HG03196 (cell line): ENCODE measurements around the gene SPAG7.
A peak's percentile ranks its signal among the peaks of the same experiment; 100 is the strongest.

Experiments
- ATAC-seq: cut with Tn5 transposase; IDR thresholded peaks from one replicate; pipeline ENCODE4 v1.9.1; 2021; ENCODE audit not compliant: unreplicated experiment

The SPAG7 gene

DNA sequence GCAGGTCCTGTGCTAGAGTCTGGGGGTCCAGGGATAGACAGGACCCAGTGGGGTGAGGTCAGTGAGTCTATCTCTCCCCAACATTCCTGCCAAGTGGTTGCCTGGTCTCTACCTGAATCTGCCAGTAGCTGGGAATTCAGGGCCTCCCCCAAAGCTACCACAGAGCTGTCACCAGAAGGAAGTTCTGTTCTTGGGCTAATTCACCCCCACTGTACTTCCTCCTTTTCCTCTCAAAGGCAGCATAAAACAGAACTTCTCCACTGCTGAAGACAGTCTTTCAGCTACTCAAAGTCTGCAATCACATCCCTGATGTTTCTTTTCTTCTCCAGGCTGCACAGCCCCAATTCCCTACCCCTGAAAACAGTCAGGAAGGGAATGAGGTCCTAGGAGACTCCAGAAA lies 11.1 kb upstream of the SPAG7 start:
- no peak for ATAC-seq

DNA sequence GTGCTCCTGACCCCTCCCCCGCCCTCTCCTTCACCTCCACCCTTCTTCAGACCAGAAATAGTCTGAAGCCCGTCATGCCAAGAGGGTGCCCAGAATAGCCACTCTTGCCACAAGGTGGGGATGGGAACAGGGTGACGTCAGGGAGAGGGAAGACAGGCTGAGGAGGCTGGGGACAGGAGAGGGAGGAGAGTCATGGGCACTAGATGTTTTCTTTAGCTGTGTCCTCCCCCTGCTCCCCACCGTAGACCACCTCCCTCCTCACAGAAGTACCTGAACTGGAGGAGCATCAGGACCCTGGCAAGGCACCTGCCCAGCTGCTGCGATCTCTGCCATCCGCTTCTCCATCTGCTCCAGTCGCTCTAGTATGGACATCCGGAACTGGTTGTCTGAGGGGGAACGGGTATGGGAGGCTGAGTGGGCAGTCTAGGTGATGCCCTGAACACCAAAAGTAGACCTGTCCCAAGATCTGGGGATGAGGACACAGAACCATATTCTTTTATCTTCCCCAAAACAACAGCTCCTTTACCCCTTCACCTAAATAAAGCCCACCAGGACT lies 6.6 kb upstream of the SPAG7 start:
- no peak for ATAC-seq

DNA sequence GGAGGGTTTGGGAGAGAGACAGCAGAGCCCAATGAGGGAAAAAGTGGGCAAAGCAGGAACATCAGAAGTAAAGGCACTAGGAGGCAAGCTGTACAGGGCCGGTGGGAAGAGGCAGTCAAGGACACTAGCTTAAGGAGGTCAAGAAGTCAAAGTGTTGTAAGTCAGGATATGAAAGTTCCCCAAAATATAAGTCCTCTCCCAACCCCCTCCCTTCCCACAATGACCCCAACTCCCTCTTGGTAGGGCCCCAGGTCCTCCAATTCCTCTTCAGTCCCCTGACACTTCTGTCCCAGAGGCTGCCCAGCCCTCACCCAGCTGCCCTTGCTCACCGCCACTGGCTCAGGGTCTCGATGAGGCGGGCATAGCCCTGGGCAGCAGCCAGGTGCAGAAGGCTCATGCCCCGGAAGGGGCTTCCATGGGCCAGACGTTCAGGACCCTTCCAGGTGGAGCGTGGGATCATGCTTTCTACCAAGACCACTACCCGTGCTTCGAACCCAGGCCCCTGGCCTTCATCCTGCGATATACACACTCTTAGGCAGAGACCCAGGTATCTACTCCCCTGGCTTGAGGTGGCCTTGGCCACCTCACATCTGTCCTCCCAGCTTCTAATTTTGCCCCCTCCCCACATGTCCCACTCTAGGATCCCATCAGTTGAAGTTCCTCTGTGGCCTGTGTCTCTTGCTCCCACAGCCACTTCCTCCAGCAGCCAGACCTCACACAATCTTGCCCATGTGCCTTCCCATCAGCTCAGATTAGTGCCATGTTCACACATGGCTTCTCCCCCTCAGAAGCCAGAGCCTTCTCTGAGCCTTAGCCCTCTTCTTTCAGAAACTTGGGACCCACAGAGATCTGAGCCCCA lies 5.9 kb upstream of the SPAG7 start:
- no peak for ATAC-seq

DNA sequence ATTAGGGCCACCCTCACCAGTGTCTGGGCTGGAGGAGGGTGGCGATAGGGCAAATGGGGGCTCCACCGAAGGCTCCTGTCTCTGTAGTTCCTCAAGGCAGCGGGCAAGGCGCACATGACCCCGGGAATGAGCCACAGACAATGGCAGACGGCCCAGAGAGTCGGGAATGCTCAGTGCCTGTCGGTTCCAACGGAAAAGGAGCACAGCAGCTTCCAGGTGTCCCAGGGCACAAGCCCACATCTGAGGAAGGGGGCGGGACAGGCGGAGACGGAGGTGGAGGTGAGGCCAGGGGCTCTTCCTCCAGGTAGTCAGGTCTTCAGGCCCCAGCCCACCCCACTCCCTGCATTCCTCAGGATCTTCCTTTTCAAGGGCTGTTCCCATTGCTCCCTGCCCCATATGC lies 5.1 kb upstream of the SPAG7 start:
- ATAC-seq: no peak

DNA sequence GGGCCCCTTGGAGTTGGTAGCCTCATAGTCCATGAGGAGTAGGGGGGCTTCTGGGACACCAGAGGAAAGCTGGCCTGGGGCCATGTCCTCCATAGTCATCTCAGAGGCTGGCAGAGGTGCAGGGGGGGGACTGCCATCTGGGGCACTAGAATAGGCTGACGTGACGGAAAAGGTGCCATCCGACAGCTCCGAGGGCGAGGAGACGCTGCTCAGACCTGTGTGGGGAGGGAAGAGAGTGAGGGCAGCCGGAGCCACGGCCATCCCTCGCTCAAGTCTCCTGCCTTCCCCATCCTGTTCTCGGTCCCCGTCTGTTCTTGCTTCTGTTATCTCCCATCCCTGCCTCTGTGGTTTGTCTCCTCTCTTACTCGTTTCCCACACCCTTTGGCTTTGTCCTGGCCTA lies 4.7 kb upstream of the SPAG7 start:
- ATAC-seq: no peak

DNA sequence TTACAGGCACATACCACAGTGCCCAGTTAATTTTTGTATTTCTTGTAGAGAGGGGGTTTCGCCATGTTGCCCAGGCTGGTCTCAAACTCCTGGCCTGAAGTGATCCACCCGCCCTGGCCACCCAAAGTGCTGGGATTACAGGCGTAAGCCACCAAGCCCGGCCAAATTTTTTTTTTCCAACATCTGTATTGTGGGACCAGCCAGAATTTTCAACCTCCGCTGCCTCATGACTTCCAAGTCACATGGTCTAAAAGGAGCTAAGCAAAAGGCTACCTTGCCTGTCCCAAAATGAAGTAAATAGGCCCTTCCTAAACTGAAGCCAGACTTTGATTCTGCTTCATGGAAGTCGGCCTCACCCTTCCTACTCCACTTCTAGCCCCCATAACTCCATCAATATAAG lies 4.2 kb upstream of the SPAG7 start:
- no peak for ATAC-seq

DNA sequence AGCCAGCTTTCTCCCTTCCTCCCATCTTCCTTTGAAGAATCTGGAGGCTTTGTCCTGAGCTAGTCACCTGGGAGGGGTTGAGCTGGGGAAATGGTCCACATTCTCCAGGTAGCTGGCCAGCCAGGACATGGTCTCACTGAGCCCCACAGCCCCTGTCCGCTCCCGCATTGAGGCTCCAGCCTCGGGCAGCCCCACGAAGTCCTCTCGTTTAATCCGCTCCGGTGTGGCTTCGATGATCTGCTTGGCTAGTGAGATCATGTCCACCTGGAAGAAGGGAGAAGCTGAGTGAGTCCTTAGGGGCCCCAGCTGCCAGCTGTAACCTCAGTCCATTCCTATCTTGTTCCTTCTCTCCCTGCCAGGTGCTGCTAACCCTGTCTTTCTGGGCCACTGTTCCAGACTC lies 2.7 kb upstream of the SPAG7 start:
- ATAC-seq: no peak

DNA sequence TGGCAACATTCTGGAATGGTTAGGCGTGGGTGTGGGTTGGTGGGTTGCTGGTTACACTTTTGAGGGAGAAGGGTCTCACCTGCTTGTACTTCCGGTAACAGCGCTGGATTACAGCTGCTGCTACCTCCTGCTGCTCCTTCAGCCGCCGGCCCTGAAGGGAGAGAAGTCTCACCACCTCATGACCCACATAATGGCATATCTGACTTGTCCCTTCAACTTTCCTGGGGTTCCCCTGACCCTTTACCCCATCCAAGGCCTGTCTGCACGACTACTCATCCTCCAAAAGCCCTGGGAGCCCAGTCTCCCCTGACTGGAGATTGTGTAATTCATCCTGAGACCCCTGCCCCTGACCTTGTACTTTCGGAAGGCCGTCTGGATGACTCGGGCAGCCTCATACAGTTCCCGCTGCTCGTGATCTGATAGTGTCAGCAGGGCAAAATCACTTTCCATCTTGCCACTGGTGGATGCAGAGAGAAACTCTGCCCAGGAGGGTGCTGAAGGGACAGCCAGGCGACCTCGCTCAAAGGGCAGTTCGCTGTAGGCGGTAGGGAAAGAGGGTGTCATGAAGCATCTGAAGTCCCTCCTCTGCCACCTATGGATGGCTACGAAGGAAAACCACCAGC lies 2.0 kb upstream of the SPAG7 start:
- ATAC-seq: no peak

DNA sequence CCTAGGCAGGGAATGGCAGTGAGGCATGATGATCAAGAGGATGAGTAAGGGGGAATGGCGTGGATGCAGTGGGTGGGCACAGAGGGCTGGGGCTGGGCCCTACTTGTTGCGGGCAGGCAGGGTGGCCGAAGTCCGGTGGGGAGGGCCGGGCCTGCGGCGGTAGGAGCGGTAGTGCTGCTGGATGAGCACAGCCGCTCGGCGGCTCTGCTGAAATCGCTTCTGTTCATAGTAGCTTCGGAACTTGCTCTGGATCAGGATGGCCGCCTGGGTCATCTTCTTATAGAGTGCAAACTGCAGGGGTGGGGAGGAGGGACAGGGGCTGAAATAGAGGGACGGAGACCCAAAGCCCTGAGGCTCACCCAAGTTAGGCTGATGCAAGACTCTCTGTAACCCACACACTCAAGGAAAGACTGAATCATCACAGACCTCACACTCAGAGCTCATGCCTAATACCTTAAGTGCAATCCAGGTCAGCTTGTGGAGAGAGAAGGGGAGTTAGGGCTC lies 1.5 kb upstream of the SPAG7 start:
- ATAC-seq: no peak

DNA sequence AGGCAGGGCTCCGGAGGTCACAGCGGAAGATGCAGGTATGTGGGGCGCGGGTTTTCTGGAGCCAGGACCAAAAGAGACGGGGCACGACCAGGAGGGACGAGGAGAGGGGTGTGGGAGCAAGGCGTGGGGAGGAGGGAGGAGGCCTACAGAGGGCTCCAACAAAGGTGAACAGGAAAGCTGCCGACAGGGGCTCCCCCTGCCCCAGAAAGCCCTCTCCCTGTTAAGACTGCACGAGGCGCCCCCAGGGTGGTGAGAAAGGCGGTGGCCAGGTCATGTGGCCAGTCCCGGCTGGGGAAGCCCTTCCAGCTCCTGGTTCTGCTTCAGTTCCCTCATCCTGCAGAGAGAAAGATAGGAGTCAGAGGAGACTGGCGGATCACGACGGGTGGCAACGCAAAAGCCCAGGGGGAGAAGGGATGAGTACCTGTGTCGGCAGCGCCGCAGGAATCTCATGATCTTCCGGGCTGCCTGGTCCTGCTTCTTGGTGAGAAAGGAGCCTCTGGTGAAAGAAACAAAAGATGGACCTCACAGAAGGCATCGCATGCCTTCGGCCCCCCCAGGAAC lies 949 bp upstream of the SPAG7 start:
- ATAC-seq: no peak

DNA sequence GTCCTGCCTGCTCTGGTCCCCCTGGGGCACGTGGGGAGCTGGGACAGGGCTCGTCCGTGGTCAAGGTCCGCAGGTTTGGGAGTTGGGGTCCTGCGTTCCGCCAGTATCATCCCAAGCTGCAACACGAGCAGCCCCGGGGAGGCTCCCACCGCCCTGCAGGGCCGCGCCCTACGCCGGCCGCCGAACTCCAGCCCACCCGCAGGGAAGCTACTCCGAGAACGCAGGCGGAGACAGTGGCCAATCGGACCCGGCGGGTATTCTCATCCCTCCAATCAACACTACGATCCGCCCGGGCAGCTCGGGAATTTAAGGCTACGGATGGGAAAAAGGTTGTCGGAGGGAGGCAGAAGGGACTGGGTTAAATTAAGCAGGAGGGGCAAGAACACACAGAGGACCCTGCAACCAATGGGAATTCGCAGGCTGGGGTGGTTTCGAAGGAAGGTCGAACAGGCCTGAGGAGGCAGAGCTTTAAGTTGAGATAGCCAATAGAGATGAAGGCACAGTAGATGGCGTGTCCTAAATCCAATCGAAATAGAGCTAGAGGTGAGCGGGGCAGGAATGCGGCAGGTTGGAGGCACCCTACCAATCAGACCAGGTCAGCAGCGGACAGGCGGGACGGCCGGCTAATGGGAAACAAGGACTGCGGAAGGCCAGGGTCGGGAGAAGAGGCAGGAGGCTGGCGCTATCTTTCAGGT lies 626 bp downstream of the SPAG7 start:
- peak; percentile 73 for ATAC-seq

DNA sequence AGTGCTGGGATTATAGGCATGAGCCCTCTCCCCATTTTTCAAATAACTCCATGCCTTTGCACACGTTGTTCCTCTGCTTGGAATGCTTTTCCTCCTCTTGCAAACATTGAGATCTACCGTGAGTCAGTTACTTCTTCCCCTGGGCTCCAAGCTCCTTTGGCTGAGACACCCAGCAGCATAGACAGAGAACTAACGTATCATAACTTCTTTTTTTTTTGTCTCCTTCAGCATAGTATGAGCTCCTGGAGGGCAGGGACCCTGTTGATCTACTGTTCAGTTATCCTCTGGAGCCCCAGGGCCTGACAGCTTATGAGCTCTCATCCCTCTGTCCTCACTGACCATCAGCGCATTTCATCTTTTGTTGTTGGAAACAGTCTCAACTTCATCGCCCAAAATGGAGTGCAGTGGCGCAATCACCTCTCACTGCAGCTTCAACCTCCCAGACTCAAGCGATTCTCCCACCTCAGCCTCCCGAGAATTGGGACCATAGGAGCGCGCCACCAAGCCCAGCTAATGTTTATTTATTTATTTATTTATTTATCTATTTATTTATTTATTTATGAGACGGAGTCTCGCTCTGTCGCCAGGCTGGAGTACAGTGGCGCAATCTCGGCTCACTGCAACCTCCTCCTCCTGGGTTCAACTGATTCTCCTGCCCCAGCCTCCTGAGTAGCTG lies 2.2 kb downstream of the SPAG7 start:
- ATAC-seq: no peak

DNA sequence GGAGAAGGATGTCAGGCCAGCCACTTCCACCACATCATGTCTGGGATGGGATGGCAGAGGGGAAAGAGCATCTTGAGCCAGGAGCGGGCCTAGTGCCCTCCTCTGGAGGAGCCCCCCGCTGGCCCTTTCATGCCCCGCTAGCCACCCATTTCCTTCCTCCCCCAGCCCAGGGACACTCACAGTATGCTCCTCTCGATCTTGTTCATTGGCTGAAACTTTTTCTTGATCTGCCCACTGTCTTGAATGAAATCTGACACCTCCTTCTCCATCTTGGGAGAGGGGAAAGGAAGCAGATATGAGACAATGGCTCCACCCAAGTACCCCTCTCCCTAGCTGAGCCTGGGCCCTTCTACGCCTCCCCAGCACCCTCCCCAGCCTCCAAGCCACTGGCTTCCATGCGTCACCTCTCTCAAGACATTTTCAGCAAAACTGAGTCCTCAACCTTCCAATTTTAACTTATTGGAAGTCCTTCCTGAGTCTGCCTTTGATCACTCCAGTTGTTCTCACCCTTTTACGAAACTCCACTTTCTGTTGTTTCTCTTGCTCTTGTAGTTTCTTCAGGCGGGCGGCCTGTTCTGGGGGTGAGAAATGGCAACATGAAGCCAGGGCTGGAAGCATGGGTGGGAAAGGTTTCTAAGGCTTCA lies 7.2 kb downstream of the SPAG7 start:
- no peak for ATAC-seq

DNA sequence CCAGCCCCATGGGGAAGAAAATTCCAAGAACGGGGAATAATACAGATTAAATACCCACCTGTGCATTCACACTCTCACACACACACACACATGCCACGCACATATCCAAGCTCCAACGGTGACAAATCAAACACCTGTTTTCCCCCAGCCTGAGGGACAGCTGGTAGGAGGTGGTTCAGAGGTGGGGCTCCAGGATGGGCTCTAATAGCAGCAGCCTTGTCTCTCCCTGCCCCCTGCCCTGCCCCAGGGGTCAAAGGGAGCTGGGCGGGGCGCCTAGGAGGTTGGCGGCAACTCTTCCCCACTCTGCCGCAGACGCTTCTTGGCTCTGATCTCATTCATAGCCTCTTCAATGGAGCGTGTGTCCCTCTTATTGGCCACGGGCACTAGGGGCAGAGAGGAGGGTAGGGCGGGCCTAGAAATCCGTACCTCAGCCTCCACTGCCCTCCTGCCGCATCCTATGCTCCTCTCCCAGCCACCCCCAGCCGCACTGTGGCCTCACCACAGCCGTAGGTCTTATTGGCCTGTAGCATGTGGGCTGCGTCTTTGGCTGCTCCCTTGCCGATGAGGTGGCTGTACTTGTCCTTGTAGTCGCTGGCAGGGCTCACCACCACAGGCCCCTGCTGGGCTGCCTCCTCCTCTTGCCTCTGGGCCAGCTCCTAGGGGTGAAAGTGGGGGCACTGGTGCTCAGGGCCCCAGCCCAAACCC lies 8.2 kb downstream of the SPAG7 start:
- no peak for ATAC-seq

DNA sequence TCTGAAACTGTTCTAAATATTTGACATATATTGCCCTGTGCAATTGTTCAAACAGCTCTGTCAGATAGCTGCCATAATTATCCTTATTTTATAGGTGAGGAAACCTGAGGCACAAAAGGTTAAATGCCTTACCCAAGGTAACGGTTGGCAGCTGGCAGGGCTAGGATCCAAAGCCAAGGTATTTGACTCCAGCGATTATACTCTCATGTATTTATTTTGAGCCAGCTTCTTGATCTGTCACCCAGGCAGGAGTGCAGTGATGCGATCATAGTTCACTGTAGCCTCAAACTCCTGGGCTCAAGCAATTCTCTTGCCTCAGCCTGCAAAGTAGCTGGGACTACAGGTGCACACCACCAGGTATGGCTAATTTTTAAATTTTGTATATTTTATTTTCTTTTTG lies 9.5 kb downstream of the SPAG7 start:
- no peak for ATAC-seq

DNA sequence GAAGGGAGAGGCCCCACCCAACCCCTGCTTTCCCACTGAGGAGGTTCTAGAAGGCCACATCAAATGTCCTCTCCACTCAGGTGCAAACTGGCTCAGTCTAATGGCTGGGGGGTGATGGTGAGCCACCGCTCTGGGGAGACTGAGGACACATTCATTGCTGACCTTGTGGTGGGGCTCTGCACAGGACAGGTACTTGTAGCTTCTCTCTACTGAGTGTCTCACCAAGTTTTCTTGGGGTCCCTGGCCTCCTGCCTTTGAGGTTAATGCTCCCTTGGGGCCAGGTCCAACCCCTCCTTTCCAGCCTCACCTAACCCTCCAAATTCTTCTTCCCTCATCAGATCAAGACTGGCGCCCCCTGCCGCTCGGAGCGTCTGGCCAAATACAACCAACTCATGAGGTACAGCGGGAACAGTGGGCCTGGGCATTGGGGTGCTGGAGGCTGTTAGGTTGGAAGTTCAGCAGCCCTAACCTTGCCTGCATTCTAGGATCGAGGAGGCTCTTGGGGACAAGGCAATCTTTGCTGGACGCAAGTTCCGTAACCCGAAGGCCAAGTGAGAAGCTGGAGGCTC lies 11.0 kb downstream of the SPAG7 start:
- ATAC-seq: no peak

DNA sequence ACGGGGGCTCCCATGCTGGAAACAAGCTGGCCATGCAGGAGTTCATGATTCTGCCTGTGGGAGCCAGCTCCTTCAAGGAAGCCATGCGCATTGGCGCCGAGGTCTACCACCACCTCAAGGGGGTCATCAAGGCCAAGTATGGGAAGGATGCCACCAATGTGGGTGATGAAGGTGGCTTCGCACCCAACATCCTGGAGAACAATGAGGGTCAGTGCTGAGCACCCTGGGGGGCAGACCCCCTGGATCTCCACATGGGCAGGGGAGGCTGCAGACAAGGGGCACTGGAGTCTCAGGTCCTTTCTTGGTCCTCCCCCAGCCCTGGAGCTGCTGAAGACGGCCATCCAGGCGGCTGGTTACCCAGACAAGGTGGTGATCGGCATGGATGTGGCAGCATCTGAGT lies 12.5 kb downstream of the SPAG7 start:
- ATAC-seq: no peak

DNA sequence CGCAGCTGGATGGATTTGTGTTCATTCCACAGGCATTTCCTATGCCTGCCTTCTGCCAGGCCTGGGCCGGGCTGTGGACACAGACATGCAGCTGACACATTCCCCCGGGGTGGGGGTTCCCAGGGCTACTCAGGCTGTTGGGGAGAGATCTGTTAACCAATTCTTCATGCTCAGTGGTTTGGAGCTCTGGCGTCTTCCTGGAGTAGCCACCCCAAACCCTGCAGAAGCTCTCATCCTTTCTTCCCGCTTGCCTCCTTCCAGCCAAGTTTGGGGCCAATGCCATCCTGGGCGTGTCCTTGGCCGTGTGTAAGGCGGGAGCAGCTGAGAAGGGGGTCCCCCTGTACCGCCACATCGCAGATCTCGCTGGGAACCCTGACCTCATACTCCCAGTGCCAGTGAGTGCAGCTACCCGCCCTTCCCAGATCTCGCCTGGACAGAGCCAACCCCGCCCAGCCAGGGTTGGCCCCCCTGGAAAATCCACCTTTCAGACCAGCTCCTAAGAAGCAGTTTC lies 14.1 kb downstream of the SPAG7 start:
- no peak for ATAC-seq

DNA sequence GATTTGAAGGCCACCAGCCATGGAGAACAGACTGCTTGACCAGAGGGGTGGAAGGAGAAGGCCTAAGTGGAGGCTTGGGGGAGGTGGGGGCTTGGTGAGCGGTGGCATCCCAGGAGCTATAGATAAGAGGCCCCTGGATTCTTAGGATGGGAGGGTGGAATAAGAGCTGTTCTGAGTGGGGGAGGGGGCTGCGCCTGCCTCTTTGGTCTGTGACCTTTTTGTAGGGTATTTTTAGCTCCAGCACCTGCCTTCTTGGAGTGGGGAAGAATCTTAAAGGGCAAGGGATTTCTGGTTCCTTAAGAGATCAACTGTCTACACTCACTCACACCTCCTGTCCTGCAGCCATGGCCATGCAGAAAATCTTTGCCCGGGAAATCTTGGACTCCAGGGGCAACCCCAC lies 16.1 kb downstream of the SPAG7 start:
- ATAC-seq: no peak
